Endothelial cell of umbilical vein (primary cell): ENCODE data around the gene PAX2. TPM values are rescaled to one million over a fixed set of nuclear protein-coding genes. Genes with fewer than 3 reads are reported as not detected.

Experiments used
- BruUV-seq: library from RNA; stranded (reverse); fragments of 400-500 nt; replicated peaks from 2 replicates; lab custom pipeline; 2021; lab: Mats Ljungman, UMichigan
- CTCF ChIA-PET: fragments of 300-600, 350-600 bp; sonication (Branson Sonifier 250); formaldehyde crosslinking; loops from one replicate; lab custom pipeline; 2021; ENCODE audit warnings: antibody characterized with exemption, inconsistent platforms; lab: Charles Lee
- POLR2A ChIA-PET: fragments of 300-600, 350-600 bp; sonication (Branson Sonifier 250); formaldehyde crosslinking; loops from one replicate; lab custom pipeline; 2021; ENCODE audit warnings: antibody characterized with exemption, inconsistent platforms; lab: Charles Lee
- DNase-seq: peaks from one replicate; pipeline ENCODE4 v3.0.0-alpha.2; 2011; ENCODE audit warnings: low read depth, low spot score
- FAIRE-seq: peaks from 2 replicates; lab custom pipeline; 2011; peaks lifted over from hg19 to GRCh38; lab: Jason Lieb, UNC
- H2AFZ ChIP-seq: 2 replicates; pipeline ENCODE4 v1.6.0; 2012; ENCODE audit warnings: low read depth, low read length, control low read depth, inconsistent platforms
- H3K27ac ChIP-seq: 2 replicates; pipeline ENCODE4 v1.5.1; 2011; ENCODE audit warnings: low read depth, mild to moderate bottlenecking, control low read depth, low read length, moderate library complexity; ENCODE audit not compliant: insufficient read depth
- H3K27me3 ChIP-seq, 2 experiments: 2 replicates each; pipeline versions ENCODE4 v1.6.0 to v1.6.1; 2011; ENCODE audit warnings: low read length in 2 of 2, mixed read lengths in 1 of 2; ENCODE audit not compliant: control insufficient read depth in 2 of 2, insufficient read depth in 2 of 2
- H3K36me3 ChIP-seq, 2 experiments: 2 replicates in 1 of 2; 3 replicates in 1 of 2; pipeline ENCODE4 v1.5.1; 2011; ENCODE audit warnings: low read length in 2 of 2, mild to moderate bottlenecking in 1 of 2, moderate library complexity in 1 of 2; ENCODE audit not compliant: control insufficient read depth in 2 of 2, insufficient read depth in 2 of 2; ENCODE audit errors: extremely low read depth in 1 of 2
- H3K4me1 ChIP-seq: 3 replicates; pipeline ENCODE4 v1.5.1; 2011; ENCODE audit warnings: mild to moderate bottlenecking, low read length; ENCODE audit not compliant: control insufficient read depth, insufficient read depth; ENCODE audit errors: extremely low read depth
- H3K4me2 ChIP-seq: 2 replicates; pipeline ENCODE4 v1.6.1; 2011; ENCODE audit warnings: low read length, control low read depth, mixed read lengths; ENCODE audit not compliant: insufficient read depth
- H3K4me3 ChIP-seq, 3 experiments: fragments of 200-600 bp in 1 of 3; sonication (generic), shearing (Covaris generic) in 1 of 3; replicated peaks in 1 of 3; 2 replicates each; pipeline ENCODE4 v1.5.1; 2011 to 2016; ENCODE audit warnings: control low read depth in 3 of 3, low read length in 3 of 3, mild to moderate bottlenecking in 2 of 3, inconsistent platforms in 1 of 3, low read depth in 1 of 3, moderate library complexity in 1 of 3; ENCODE audit not compliant: insufficient read depth in 1 of 3
- H3K79me2 ChIP-seq: 2 replicates; pipeline ENCODE4 v1.6.0; 2012; ENCODE audit warnings: low read length, inconsistent platforms; ENCODE audit not compliant: control insufficient read depth, insufficient read depth
- H3K9ac ChIP-seq: replicated peaks from 2 replicates; pipeline ENCODE3; 2011; ENCODE audit warnings: low read length, control low read depth; ENCODE audit not compliant: insufficient read depth; ENCODE audit errors: extremely low read depth
- H3K9me1 ChIP-seq: replicated peaks from 3 replicates; pipeline ENCODE4 v1.6.0; 2011; ENCODE audit warnings: mild to moderate bottlenecking, low read length; ENCODE audit not compliant: control insufficient read depth, insufficient read depth; ENCODE audit errors: extremely low read depth
- H3K9me3 ChIP-seq: replicated peaks from 2 replicates; pipeline ENCODE4 v1.5.1; 2012; ENCODE audit warnings: low read length, inconsistent platforms; ENCODE audit not compliant: control insufficient read depth, insufficient read depth
- H4K20me1 ChIP-seq: replicated peaks from 2 replicates; pipeline ENCODE3; 2011; ENCODE audit warnings: mild to moderate bottlenecking, low read length; ENCODE audit not compliant: control insufficient read depth, insufficient read depth; ENCODE audit errors: extremely low read depth
- CTCF ChIP-seq, 2 donors: IDR thresholded peaks; 1 replicate in 1 of 2; 2 replicates in 1 of 2; pipeline ENCODE4 v1.5.1; 2011; ENCODE audit warnings: low read length in 2 of 2, mild to moderate bottlenecking in 2 of 2, moderate library complexity in 2 of 2, control low read depth in 1 of 2, inconsistent platforms in 1 of 2, low read depth in 1 of 2; ENCODE audit not compliant: insufficient read depth in 1 of 2; ENCODE audit errors: extremely low read depth in 1 of 2
- EZH2 ChIP-seq: IDR thresholded peaks from 2 replicates; pipeline ENCODE4 v1.6.1; 2012; ENCODE audit warnings: borderline replicate concordance, low read depth, mild to moderate bottlenecking, moderate library complexity, low read length, inconsistent platforms; ENCODE audit not compliant: severe bottlenecking
- FOS ChIP-seq: IDR thresholded peaks from 2 replicates; pipeline ENCODE4 v1.6.1; 2011; ENCODE audit warnings: mild to moderate bottlenecking, low read length, moderate library complexity, borderline replicate concordance; ENCODE audit not compliant: insufficient read depth
- GATA2 ChIP-seq: IDR thresholded peaks from 2 replicates; pipeline ENCODE4 v1.7.0; 2011; ENCODE audit warnings: low read depth, mild to moderate bottlenecking, moderate library complexity, mixed read lengths, low read length; ENCODE audit not compliant: insufficient read length, insufficient read depth
- JUN ChIP-seq: IDR thresholded peaks from 2 replicates; pipeline ENCODE4 v1.6.1; 2011; ENCODE audit warnings: borderline replicate concordance, low read depth; ENCODE audit not compliant: insufficient read length, insufficient read depth
- MAX ChIP-seq: IDR thresholded peaks from 2 replicates; pipeline ENCODE4 v1.6.1; 2011; ENCODE audit not compliant: insufficient read depth, insufficient read length
- MYC ChIP-seq: IDR thresholded peaks from one replicate; pipeline ENCODE4 v1.6.1; 2011; ENCODE audit warnings: mild to moderate bottlenecking, low read depth, low read length
- POLR2A ChIP-seq: IDR thresholded peaks from 2 replicates; pipeline ENCODE4 v1.6.1; 2012; ENCODE audit warnings: low read depth, mild to moderate bottlenecking, control low read depth, low read length
- POLR2AphosphoS5 ChIP-seq: IDR thresholded peaks from 2 replicates; pipeline ENCODE4 v1.6.1; 2012; ENCODE audit warnings: low read depth, mild to moderate bottlenecking, control low read depth, low read length, moderate library complexity; ENCODE audit not compliant: insufficient read depth
- dilution Hi-C: fragments of 300-500 bp; cut with MboI; formaldehyde crosslinking; loops from one replicate; pipeline ENCODE4 v1.15.0; 2019; ENCODE audit warnings: low sequenced_read_pairs; ENCODE audit not compliant: extremely low pct_ligation_motif_present
- intact Hi-C: fragments of 100-400 bp; cut with micrococcal nuclease; formaldehyde crosslinking; loops from one replicate; pipeline ENCODE4 v1.10.0; 2022
- polyA plus RNA-seq, 4 experiments: library from polyadenylated mRNA; depleted of rRNA in 3 of 4; stranded (reverse) in 3 of 4; unstranded in 1 of 4; fragments of >200 nt; gene quantifications; 2 replicates each; pipeline versions ENCODE4 v1.2.1 to v1.2.3, GENCODE V29; 2011 to 2012; ENCODE audit warnings: missing spikeins in 1 of 4
- total RNA-seq: library from RNA; stranded (reverse); gene quantifications from 2 replicates; pipeline ENCODE4 v1.2.3, GENCODE V29; 2021

PAX2 gene
- total and polyA plus RNA-seq, 2 donors (not counting 3 experiments of a cell fraction or from before 2014, with no cell fraction given), result not detected

- H4K20me1 ChIP-seq, result no peaks in the 10 kb centered on the region
- intact Hi-C loops (no loop called here), dilution Hi-C loops (no loop called here)
- ChIA-PET POLR2A (no interaction called here), CTCF (interaction anchor here (0.9 kb wide), 1 partner anchor 12 kb away, joined by 4 read pairs; no protein-coding TSS in a partner anchor)
- H3K9ac ChIP-seq, result no peak overlapping the region
- no peaks in the 10 kb centered on the region for H3K9me3 ChIP-seq
- DNase-seq, result no peak
- no peak for TF ChIP-seq FOS
- no peak for TF ChIP-seq CTCF (IDR thresholded peaks at IDR 0.05; ENCODE audit: extremely low read depth in 1 of 2, insufficient read depth in 1 of 2, low read depth in 1 of 2, low read length in 2 of 2)
- H3K27me3 ChIP-seq, result peaks cover 0 to 9% of the 10 kb centered on the region in 2 experiments
- no peaks in the 10 kb centered on the region for H3K79me2 ChIP-seq
- no peak overlapping the region for H3K4me3 ChIP-seq
- no peak overlapping the region for H3K27ac ChIP-seq
- no TSS peak for BruUV-seq
- no peaks in the 10 kb centered on the region for H3K4me1 ChIP-seq
- no peak for FAIRE-seq
- H3K9me1 ChIP-seq, result no peaks in the 10 kb centered on the region
- H3K4me2 ChIP-seq, result no peak overlapping the region
- H3K36me3 ChIP-seq, result no peaks in the 10 kb centered on the region
- no peak overlapping the region for H2AFZ ChIP-seq
These were observed 114.0 kb downstream of the PAX2 start for GRCh38 chr10:100859484-100859763.

- TF ChIP-seq CTCF (IDR thresholded peaks at IDR 0.05; ENCODE audit: extremely low read depth in 1 of 2, insufficient read depth in 1 of 2, low read depth in 1 of 2, low read length in 2 of 2) (no peak), FOS (no peak), JUN (no peak), MYC (no peak), POLR2AphosphoS5 (no peak), GATA2 (no peak), MAX (no peak), POLR2A (no peak), EZH2 (no peak)
- Histone ChIP-seq H3K79me2 (no peaks in the 10 kb centered on the region), H3K4me2 (no peak overlapping the region), H3K9ac (no peak overlapping the region), H3K27me3 (peaks cover 14 to 22% of the 10 kb centered on the region in 2 experiments), H3K9me3 (no peaks in the 10 kb centered on the region), H3K36me3 (no peaks in the 10 kb centered on the region), H3K4me1 (no peaks in the 10 kb centered on the region), H3K27ac (no peak overlapping the region), H4K20me1 (no peaks in the 10 kb centered on the region), H2AFZ (no peak overlapping the region), H3K4me3 (no peak overlapping the region), H3K9me1 (no peaks in the 10 kb centered on the region)
- FAIRE-seq (no peak), DNase-seq (no peak)
- dilution Hi-C loops, result no loop called here
- ChIA-PET CTCF (no interaction called here), POLR2A (no interaction called here)
- BruUV-seq, result no TSS peak
- intact Hi-C loops, result no loop called here
These were observed 118.1 kb downstream of the PAX2 start for GRCh38 chr10:100863433-100863832.
